Trophoblast cell (in vitro differentiated cells and primary cell): ENCODE measurements around the gene RNASEH1.

ENCODE experiments used
- DNase-seq, 2 donors: peaks; one replicate each; pipeline ENCODE4 v3.0.0-alpha.2; 2016
- H2AFZ ChIP-seq: 2 replicates; pipeline ENCODE4 v1.6.1; 2013; ENCODE audit warnings: low read length, moderate library complexity, mild to moderate bottlenecking; ENCODE audit not compliant: insufficient read depth, poor library complexity
- H2AK5ac ChIP-seq: 2 replicates; pipeline ENCODE4 v1.6.1; 2013; ENCODE audit warnings: mild to moderate bottlenecking, low read length
- H2BK120ac ChIP-seq: 2 replicates; pipeline ENCODE4 v1.6.1; 2013; ENCODE audit warnings: low read length, mild to moderate bottlenecking, moderate library complexity; ENCODE audit not compliant: insufficient read depth, poor library complexity
- H2BK12ac ChIP-seq: 2 replicates; pipeline ENCODE4 v1.6.1; 2013; ENCODE audit warnings: mild to moderate bottlenecking, low read length, moderate library complexity
- H2BK5ac ChIP-seq: 2 replicates; pipeline ENCODE4 v1.6.1; 2013; ENCODE audit warnings: low read length, low read depth, moderate library complexity, mild to moderate bottlenecking; ENCODE audit not compliant: poor library complexity
- H3K14ac ChIP-seq: 2 replicates; pipeline ENCODE4 v1.6.1; 2013; ENCODE audit warnings: mild to moderate bottlenecking, low read length
- H3K18ac ChIP-seq: 2 replicates; pipeline ENCODE4 v1.6.1; 2013; ENCODE audit warnings: mild to moderate bottlenecking, low read length
- H3K23ac ChIP-seq: 2 replicates; pipeline ENCODE4 v1.6.1; 2013; ENCODE audit warnings: low read length
- H3K27ac ChIP-seq: 2 replicates; pipeline ENCODE4 v1.5.1; 2013; ENCODE audit warnings: low read depth, mild to moderate bottlenecking, inconsistent platforms, low read length, moderate library complexity
- H3K27me3 ChIP-seq: 2 replicates; pipeline ENCODE4 v1.6.1; 2013; ENCODE audit warnings: inconsistent platforms, mild to moderate bottlenecking, low read length, moderate library complexity; ENCODE audit not compliant: insufficient read depth
- H3K36me3 ChIP-seq, 2 experiments: 1 replicate in 1 of 2; 2 replicates in 1 of 2; pipeline ENCODE4 v1.6.1; 2013; ENCODE audit warnings: low read length in 2 of 2, mild to moderate bottlenecking in 2 of 2, moderate library complexity in 1 of 2; ENCODE audit not compliant: insufficient read depth in 2 of 2, control insufficient read depth in 1 of 2
- H3K4ac ChIP-seq: 2 replicates; pipeline ENCODE4 v1.6.1; 2013; ENCODE audit warnings: low read depth, mild to moderate bottlenecking, low read length, moderate library complexity
- H3K4me1 ChIP-seq, 2 experiments: 1 replicate in 1 of 2; 2 replicates in 1 of 2; pipeline ENCODE4 v1.6.1; 2013; ENCODE audit warnings: low read length in 2 of 2, mild to moderate bottlenecking in 2 of 2, moderate library complexity in 1 of 2; ENCODE audit not compliant: insufficient read depth in 2 of 2, control insufficient read depth in 1 of 2
- H3K4me2 ChIP-seq: 2 replicates; pipeline ENCODE4 v1.6.1; 2013; ENCODE audit warnings: inconsistent platforms, mild to moderate bottlenecking, low read length, moderate library complexity
- H3K4me3 ChIP-seq: 2 replicates; pipeline ENCODE4 v1.5.1; 2013; ENCODE audit warnings: mild to moderate bottlenecking, low read depth, low read length, inconsistent platforms
- H3K79me1 ChIP-seq: one replicate; pipeline ENCODE4 v1.6.1; 2013; ENCODE audit warnings: low read length
- H3K79me2 ChIP-seq: 2 replicates; pipeline ENCODE4 v1.6.1; 2013; ENCODE audit warnings: low read length, mild to moderate bottlenecking; ENCODE audit not compliant: control insufficient read depth, insufficient read depth, poor library complexity
- H3K9ac ChIP-seq: 2 replicates; pipeline ENCODE4 v1.6.1; 2013; ENCODE audit warnings: mild to moderate bottlenecking, low read length
- H3K9me3 ChIP-seq: 2 replicates; pipeline ENCODE4 v1.6.1; 2013; ENCODE audit warnings: low read depth, mild to moderate bottlenecking, control low read depth, inconsistent platforms, low read length; ENCODE audit not compliant: insufficient read depth
- H4K12ac ChIP-seq: 2 replicates; pipeline ENCODE4 v1.6.1; 2013; ENCODE audit warnings: low read depth, mild to moderate bottlenecking, low read length, moderate library complexity
- H4K8ac ChIP-seq: 2 replicates; pipeline ENCODE4 v1.6.1; 2013; ENCODE audit warnings: low read depth, mild to moderate bottlenecking, low read length, moderate library complexity
- H4K91ac ChIP-seq: one replicate; pipeline ENCODE4 v1.6.1; 2013; ENCODE audit warnings: low read depth, mild to moderate bottlenecking, low read length, moderate library complexity
- WGBS: extraction: QIAGEN DNeasy Blood & Tissue Kit; methylation state at CpG from one replicate; pipeline ENCODE4 v1.1.7; 2013; ENCODE audit warnings: missing lambda C conversion rate; ENCODE audit not compliant: insufficient read length, insufficient coverage; ENCODE audit errors: extremely low coverage; 5-methylcytosine and 5-hydroxymethylcytosine counted together

RNASEH1 gene

DNA sequence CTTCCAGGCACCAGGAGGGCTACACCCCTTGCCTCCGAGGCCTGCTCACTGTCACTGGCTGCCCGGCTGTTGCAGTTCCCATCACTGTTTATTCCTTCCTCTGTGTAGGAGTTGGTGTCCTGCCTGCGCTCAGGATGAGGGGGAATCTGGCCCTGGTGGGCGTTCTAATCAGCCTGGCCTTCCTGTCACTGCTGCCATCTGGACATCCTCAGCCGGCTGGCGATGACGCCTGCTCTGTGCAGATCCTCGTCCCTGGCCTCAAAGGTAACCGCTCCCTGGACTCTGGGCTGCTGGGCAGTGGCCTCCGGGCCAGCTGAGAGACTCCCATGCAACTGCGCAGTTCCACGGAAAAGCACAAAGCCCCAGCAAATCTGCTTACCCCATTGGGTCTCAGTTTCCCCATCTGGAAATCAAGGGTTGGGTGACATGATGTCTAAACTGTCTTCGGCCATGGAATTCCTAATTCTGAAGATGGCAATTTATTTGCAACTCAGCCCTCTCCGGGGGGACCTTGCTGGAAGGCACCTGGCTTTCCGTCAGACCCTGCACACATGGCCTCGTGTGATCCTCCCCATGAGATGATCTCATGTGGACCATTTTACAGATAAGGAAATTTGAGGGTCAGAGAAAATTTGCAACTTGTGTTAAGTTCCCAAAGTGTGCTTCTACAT is 46.2 kb upstream of the RNASEH1 start:
- H3K9me3 ChIP-seq, result no peaks in the 10 kb centered on the region
- H3K79me1 ChIP-seq, result no peaks in the 10 kb centered on the region
- WGBS, result no CpG with 5 or more reads among the region's 16 CpGs
- no peaks in the 10 kb centered on the region for H3K36me3 ChIP-seq
- no peak overlapping the region for H4K12ac ChIP-seq
- DNase-seq, result no peak
- H2AFZ ChIP-seq, result no peak overlapping the region
- no peak overlapping the region for H3K4ac ChIP-seq
- no peaks in the 10 kb centered on the region for H3K27me3 ChIP-seq
- H3K18ac ChIP-seq, result no peak overlapping the region
- no peak overlapping the region for H2BK12ac ChIP-seq
- H3K79me2 ChIP-seq, result no peaks in the 10 kb centered on the region
- H4K91ac ChIP-seq, result no peak overlapping the region
- no peak overlapping the region for H4K8ac ChIP-seq
- no peak overlapping the region for H3K4me3 ChIP-seq
- H3K4me1 ChIP-seq, result no peaks in the 10 kb centered on the region
- H2AK5ac ChIP-seq, result no peak overlapping the region
- no peak overlapping the region for H3K27ac ChIP-seq
- no peak overlapping the region for H3K14ac ChIP-seq
- H2BK5ac ChIP-seq, result no peak overlapping the region
- H3K23ac ChIP-seq, result no peak overlapping the region
- no peak overlapping the region for H2BK120ac ChIP-seq
- no peak overlapping the region for H3K9ac ChIP-seq
- no peak overlapping the region for H3K4me2 ChIP-seq

- Histone ChIP-seq H4K12ac (no peak overlapping the region), H3K4me2 (no peak overlapping the region), H4K91ac (no peak overlapping the region), H3K4me1 (no peaks in the 10 kb centered on the region), H2AK5ac (no peak overlapping the region), H3K9ac (no peak overlapping the region), H3K4ac (no peak overlapping the region), H4K8ac (no peak overlapping the region), H2BK5ac (no peak overlapping the region), H2BK120ac (no peak overlapping the region), H3K18ac (no peak overlapping the region), H3K27ac (no peak overlapping the region), H3K14ac (no peak overlapping the region), H3K79me2 (no peaks in the 10 kb centered on the region), H3K9me3 (no peaks in the 10 kb centered on the region), H3K36me3 (no peaks in the 10 kb centered on the region), H3K27me3 (no peaks in the 10 kb centered on the region), H3K23ac (no peak overlapping the region), H3K79me1 (no peaks in the 10 kb centered on the region), H3K4me3 (no peak overlapping the region), H2AFZ (no peak overlapping the region), H2BK12ac (no peak overlapping the region)
- no CpG with 5 or more reads among the region's 19 CpGs for WGBS
- no peak for DNase-seq
Observed at GRCh38 chr2:3603536-3604206, 45.5 kb upstream of the RNASEH1 start.

DNA sequence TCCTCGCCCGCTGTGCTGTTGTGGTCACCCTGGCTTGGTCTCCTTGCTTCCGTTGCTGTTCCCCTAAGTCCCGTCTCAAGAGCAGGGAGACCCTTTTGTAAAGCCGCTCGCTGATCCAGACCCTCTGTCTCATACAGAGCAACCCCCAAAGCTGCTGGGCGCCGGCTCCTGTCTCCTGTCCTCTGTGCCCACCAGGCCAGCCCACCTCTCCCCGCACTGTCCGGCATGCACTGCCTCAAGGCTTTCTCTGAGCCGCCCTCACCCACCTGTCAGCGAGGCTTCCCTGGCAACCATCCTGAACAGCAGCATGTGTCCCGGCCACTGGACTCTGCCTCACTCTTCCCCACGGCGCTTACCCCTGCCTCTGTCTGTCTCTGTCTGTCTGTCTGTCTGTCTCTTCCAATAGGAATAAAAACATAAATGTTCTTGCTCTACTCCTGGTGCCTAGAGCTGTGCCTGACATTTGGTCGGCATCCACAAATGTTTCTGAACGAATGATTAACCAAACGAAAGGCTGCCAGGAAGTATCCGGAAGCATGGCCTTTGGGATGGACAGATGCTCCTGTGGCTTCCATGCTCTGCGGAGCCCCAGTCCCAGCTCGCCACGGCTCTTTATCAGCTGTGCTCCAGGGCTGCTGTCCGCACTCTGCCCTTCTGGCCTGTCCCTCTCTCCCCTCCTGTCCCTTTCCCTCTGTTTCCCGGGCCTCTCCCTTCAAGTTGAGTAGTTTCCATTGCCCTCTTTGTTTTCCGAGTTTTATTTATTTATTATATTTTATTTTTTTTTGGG is 44.6 kb upstream of the RNASEH1 start:
- no peak overlapping the region for H2AK5ac ChIP-seq
- no peak overlapping the region for H3K9ac ChIP-seq
- H2AFZ ChIP-seq, result no peak overlapping the region
- H2BK120ac ChIP-seq, result no peak overlapping the region
- no peak overlapping the region for H2BK5ac ChIP-seq
- H3K9me3 ChIP-seq, result no peaks in the 10 kb centered on the region
- no peak for DNase-seq
- H3K4me3 ChIP-seq, result no peak overlapping the region
- no peak overlapping the region for H4K8ac ChIP-seq
- no peaks in the 10 kb centered on the region for H3K4me1 ChIP-seq
- no peaks in the 10 kb centered on the region for H3K36me3 ChIP-seq
- no peaks in the 10 kb centered on the region for H3K79me2 ChIP-seq
- no peaks in the 10 kb centered on the region for H3K79me1 ChIP-seq
- H3K27me3 ChIP-seq, result no peaks in the 10 kb centered on the region
- no peak overlapping the region for H3K27ac ChIP-seq
- H3K18ac ChIP-seq, result no peak overlapping the region
- H2BK12ac ChIP-seq, result no peak overlapping the region
- H4K91ac ChIP-seq, result no peak overlapping the region
- no peak overlapping the region for H3K4ac ChIP-seq
- no peak overlapping the region for H3K14ac ChIP-seq
- no CpG with 5 or more reads among the region's 25 CpGs for WGBS
- H4K12ac ChIP-seq, result no peak overlapping the region
- H3K23ac ChIP-seq, result no peak overlapping the region
- H3K4me2 ChIP-seq, result no peak overlapping the region

- no peaks in the 10 kb centered on the region for H3K4me1 ChIP-seq
- H4K91ac ChIP-seq, result no peak overlapping the region
- no peak overlapping the region for H2AK5ac ChIP-seq
- no peak for DNase-seq
- H3K4me3 ChIP-seq, result no peak overlapping the region
- H2BK12ac ChIP-seq, result no peak overlapping the region
- H4K12ac ChIP-seq, result no peak overlapping the region
- no peak overlapping the region for H3K9ac ChIP-seq
- H2AFZ ChIP-seq, result no peak overlapping the region
- H3K27me3 ChIP-seq, result no peaks in the 10 kb centered on the region
- H3K23ac ChIP-seq, result no peak overlapping the region
- H3K4ac ChIP-seq, result no peak overlapping the region
- H3K27ac ChIP-seq, result no peak overlapping the region
- H3K4me2 ChIP-seq, result no peak overlapping the region
- H3K18ac ChIP-seq, result no peak overlapping the region
- H3K9me3 ChIP-seq, result no peaks in the 10 kb centered on the region
- no peaks in the 10 kb centered on the region for H3K36me3 ChIP-seq
- no peak overlapping the region for H3K14ac ChIP-seq
- H2BK5ac ChIP-seq, result no peak overlapping the region
- no peaks in the 10 kb centered on the region for H3K79me1 ChIP-seq
- no CpG with 5 or more reads among the region's 22 CpGs for WGBS
- H2BK120ac ChIP-seq, result no peak overlapping the region
- no peak overlapping the region for H4K8ac ChIP-seq
- no peaks in the 10 kb centered on the region for H3K79me2 ChIP-seq
Observed at GRCh38 chr2:3601561-3602271, 43.6 kb upstream of the RNASEH1 start.
